OCI-LY3 (cell line): ENCODE measurements around the gene PREP.

ENCODE experiments used
- EZH2phosphoT487 ChIP-seq: fragments of 200-600 bp; shearing (Covaris generic); IDR thresholded peaks from 2 replicates; pipeline ENCODE4 v1.6.1; 2018; ENCODE audit warnings: antibody characterized with exemption, mixed run types, low read depth
- TF ChIP-seq, protein P1 (sequence below): fragments of 200-600, 300-600 bp; sonication (generic); IDR thresholded peaks from 2 replicates; pipeline ENCODE4 v1.5.1; 2014; ENCODE audit warnings: antibody characterized with exemption, low read length, low read depth

GRCh38 chr6:105321207-105321606, 81.7 kb downstream of the PREP start:
- TF ChIP-seq, protein P1, sequence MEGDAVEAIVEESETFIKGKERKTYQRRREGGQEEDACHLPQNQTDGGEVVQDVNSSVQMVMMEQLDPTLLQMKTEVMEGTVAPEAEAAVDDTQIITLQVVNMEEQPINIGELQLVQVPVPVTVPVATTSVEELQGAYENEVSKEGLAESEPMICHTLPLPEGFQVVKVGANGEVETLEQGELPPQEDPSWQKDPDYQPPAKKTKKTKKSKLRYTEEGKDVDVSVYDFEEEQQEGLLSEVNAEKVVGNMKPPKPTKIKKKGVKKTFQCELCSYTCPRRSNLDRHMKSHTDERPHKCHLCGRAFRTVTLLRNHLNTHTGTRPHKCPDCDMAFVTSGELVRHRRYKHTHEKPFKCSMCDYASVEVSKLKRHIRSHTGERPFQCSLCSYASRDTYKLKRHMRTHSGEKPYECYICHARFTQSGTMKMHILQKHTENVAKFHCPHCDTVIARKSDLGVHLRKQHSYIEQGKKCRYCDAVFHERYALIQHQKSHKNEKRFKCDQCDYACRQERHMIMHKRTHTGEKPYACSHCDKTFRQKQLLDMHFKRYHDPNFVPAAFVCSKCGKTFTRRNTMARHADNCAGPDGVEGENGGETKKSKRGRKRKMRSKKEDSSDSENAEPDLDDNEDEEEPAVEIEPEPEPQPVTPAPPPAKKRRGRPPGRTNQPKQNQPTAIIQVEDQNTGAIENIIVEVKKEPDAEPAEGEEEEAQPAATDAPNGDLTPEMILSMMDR = no peak
- no peak for TF ChIP-seq EZH2phosphoT487
